ENCODE results near the gene GALE.

GALE gene

DNA sequence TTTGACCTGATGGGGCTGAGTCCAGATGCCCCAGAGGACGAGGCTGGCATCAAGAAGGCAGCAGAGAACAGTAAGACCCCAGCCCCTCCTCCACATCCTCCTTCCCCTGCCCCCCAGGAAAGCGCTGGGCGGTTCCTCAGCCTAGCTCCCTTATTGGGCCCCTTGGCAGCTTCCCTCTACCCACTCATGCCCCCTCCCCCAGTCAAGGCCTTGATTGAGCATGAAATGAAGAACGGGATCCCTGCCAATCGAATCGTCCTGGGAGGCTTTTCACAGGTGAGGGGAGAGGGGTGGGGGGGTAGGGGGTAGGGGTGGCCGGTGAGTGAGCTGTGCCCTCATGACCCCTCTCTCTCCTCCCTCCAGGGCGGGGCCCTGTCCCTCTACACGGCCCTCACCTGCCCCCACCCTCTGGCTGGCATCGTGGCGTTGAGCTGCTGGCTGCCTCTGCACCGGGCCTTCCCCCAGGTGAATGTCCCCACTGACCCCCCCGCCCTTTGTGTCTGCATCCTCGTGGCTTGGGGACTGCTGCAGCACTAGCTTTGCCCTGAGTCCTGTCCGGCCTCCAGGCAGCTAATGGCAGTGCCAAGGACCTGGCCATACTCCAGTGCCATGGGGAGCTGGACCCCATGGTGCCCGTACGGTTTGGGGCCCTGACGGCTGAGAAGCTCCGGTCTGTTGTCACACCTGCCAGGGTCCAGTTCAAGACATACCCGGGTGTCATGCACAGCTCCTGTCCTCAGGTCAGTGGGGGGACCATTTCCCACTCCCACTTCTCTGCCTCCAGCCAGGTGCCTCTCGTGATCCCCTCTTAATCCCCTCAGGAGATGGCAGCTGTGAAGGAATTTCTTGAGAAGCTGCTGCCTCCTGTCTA is 6.5 kb downstream of the GALE start:
- H3K4me3 ChIP-seq (ENCODE audit: low read depth, low read length): no peak overlapping the region
- no peaks in the 10 kb centered on the region for H3K27me3 ChIP-seq (replicated peaks)
- in situ Hi-C loops (cut with HindIII; ENCODE audit: low pct_ligation_motif_present, low sequenced_read_pairs): no loop called here
- H3K36me3 ChIP-seq (replicated peaks): peaks cover 48% of the 10 kb centered on the region
- no peak overlapping the region for H3K27ac ChIP-seq
- TF ChIP-seq, protein P1, sequence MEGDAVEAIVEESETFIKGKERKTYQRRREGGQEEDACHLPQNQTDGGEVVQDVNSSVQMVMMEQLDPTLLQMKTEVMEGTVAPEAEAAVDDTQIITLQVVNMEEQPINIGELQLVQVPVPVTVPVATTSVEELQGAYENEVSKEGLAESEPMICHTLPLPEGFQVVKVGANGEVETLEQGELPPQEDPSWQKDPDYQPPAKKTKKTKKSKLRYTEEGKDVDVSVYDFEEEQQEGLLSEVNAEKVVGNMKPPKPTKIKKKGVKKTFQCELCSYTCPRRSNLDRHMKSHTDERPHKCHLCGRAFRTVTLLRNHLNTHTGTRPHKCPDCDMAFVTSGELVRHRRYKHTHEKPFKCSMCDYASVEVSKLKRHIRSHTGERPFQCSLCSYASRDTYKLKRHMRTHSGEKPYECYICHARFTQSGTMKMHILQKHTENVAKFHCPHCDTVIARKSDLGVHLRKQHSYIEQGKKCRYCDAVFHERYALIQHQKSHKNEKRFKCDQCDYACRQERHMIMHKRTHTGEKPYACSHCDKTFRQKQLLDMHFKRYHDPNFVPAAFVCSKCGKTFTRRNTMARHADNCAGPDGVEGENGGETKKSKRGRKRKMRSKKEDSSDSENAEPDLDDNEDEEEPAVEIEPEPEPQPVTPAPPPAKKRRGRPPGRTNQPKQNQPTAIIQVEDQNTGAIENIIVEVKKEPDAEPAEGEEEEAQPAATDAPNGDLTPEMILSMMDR (IDR thresholded peaks at IDR 0.05; ENCODE audit: low read depth, low read length, missing control alignments): no peak
- DNase-seq: no peak

DNA sequence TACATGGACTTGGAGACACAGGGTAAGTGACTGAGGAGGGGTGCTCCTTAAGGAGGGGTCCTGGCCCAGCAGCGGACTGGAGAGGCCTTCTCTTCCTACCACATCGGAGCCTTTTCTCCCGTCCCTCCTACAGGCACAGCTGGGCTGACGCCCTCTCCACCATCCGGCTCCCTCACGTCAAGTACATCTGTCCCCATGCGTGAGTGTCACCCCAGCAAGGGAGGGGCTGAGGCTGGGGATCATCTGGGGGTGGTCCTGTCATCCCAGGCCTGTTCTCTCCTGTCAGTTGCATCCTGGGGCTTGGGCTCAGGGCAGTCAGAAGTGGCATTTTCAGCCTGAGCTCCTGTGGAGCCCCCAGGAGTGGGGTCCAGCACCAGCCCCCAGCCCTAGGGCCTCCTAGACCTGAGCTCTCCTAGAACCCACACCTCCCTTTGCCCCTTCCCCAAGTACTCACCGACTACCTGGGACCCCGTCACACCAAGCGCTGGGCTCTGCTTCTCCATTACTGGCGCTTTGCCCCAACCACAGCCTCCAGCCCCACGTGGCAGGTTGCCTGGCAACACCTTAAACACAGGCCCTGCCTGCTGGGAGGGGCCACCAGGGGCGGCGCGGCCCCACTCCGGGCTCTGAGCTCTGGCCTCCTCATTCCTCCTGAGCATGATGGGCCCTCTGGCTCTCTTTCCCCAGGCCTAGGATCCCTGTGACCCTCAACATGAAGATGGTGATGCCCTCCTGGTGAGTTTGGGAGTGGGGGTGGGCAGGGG is 7.4 kb downstream of the GALE start:
- H3K27me3 ChIP-seq (replicated peaks): no peaks in the 10 kb centered on the region
- H3K36me3 ChIP-seq (replicated peaks): peaks cover 47% of the 10 kb centered on the region
- no peak overlapping the region for H3K4me3 ChIP-seq (ENCODE audit: low read depth, low read length)
- TF ChIP-seq, protein P1 (IDR thresholded peaks at IDR 0.05; ENCODE audit: low read depth, low read length, missing control alignments): no peak
- H3K27ac ChIP-seq: no peak overlapping the region
- in situ Hi-C loops (cut with HindIII; ENCODE audit: low pct_ligation_motif_present, low sequenced_read_pairs): no loop called here
- DNase-seq: no peak

DNA sequence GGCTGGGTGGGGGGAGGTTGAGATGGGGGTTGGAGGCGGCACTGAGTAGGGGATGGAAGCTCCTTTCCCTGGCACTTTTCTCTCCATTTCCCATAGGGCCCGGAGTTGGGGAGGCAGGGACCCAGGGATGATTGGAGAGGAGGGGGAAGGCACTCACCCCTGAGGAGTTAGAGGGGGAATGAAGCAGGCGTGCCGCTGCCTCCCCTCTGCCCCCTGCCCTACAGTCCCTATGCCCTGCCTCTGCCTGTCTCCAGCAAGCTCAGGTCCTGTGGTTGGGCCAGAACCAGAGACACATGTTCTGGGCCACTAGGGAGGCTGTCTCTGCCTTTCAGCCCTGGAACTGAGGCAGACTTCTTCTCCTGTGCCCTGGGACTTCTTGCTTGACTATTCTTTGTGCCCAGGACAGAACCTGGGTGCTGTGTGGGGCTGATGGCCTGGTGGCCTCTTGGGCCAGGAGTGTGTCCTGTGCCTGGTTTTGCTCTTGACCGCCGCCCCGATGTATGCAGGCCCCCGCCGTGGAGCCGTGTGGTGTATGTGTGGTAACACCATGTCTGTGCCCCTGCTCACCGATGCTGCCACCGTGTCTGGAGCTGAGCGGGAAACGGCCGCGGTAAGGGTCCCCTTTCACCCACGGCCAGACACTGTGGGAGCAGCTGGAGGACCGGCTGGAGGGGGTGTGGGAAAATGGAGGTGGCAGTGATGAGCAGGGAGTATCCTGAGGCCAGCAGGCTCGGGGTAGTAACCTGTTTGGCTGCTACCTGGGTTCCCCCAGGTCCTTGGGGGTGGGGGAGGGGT is 8.2 kb downstream of the GALE start:
- DNase-seq: no peak
- TF ChIP-seq, protein P1 (IDR thresholded peaks at IDR 0.05; ENCODE audit: low read depth, low read length, missing control alignments): no peak
- peaks cover 43% of the 10 kb centered on the region for H3K36me3 ChIP-seq (replicated peaks)

DNA sequence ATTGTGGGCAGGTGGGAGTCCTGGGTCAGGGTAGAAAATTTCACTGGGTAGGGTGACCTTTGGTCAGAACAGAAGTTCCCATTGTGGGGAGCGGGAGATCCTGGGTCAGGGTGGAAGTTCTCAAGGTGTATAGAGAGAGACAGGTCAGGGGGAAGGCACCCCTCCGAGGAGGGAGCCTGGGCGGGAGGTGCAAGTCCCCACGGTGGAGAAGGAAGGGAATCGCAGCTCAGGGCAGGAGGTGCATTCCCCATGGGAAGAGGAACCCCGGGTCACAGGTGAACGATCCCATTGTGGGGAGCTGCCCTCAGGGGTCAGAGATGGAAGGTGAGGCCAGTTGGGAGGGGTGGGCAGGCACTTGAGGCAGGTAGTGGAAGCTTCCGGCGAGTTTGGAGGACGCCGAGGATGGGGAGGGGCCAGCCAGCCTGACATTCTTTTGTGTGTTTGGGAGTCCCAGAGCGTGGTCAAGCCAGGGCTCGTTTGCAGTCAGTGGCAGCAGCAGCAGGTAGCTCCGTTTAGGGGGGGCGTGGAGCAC is 9.0 kb downstream of the GALE start:
- H3K27me3 ChIP-seq (replicated peaks): no peaks in the 10 kb centered on the region
- H3K4me3 ChIP-seq (ENCODE audit: low read depth, low read length): peak overlapping the region; percentile 88
- H3K27ac ChIP-seq: peak overlapping the region; percentile 35
- no peak for DNase-seq
- in situ Hi-C loops (cut with HindIII; ENCODE audit: low pct_ligation_motif_present, low sequenced_read_pairs): no loop called here
- H3K36me3 ChIP-seq (replicated peaks): peaks cover 39% of the 10 kb centered on the region
- TF ChIP-seq, protein P1 (IDR thresholded peaks at IDR 0.05; ENCODE audit: low read depth, low read length, missing control alignments): no peak

More for the DNA sequence above, 8.2 kb downstream of the GALE start:
- peak overlapping the region; percentile 88 for H3K4me3 ChIP-seq (ENCODE audit: low read depth, low read length)
- in situ Hi-C loops (cut with HindIII; ENCODE audit: low pct_ligation_motif_present, low sequenced_read_pairs): no loop called here
- no peaks in the 10 kb centered on the region for H3K27me3 ChIP-seq (replicated peaks)
- no peak overlapping the region for H3K27ac ChIP-seq

DNA sequence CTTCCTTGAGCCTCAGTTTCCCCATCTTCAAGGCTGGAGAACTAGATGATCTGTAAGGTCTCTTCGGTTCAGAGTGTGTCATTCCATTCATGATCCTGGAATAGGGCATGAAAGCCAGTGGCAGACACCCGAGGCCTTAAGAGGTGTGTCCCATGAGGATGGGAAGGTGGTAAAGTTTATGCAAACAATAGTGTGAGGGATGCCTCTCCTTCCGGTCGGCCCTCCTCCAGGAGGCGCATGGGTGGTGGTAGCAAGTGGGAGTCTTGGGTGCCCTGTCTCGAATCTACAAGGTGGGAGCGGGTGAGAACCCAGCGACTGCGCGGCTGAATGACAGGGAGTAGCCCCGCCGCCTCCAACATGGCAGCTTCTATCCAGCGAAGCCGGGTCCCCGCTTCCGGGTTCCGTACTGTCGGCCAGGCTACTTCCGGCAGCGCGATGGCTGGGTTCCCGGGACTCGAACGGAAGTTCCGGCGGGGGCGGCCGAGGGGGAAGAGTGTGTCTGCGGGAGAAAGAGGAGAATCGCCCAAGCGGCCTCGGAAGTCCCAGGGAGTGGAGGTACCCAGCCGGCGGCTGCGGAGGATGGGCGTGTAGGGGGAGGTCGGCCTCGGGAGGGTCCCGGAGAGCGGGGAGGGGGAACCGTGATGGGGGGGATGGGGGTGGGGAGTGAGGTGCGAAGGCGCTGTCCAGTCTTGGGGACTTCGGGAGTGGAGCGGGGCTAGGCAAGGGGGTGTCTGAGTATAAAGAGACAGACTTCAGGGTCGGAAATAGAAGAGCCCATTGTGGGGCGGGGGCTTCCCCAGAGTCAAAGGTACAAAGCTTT is 9.6 kb downstream of the GALE start, which contains the start of gene LYPLA2:
TSS of gene LYPLA2 (plus strand) at position 450 of the 820 bp plus-strand sequence. CDS start 1,538 bp downstream, outside the sequence.
- Histone ChIP-seq H3K27me3 (replicated peaks) (no peaks in the 10 kb centered on the region), H3K4me3 (ENCODE audit: low read depth, low read length) (peak within 1 kb of the TSS; percentile 88), H3K27ac (peak within 1 kb of the TSS; percentile 65), H3K36me3 (replicated peaks) (peaks cover 39% of the 10 kb centered on the region)
- in situ Hi-C loops (cut with HindIII; ENCODE audit: low pct_ligation_motif_present, low sequenced_read_pairs): no loop called here
- TF ChIP-seq, protein P1 (IDR thresholded peaks at IDR 0.05; ENCODE audit: low read depth, low read length, missing control alignments): no peak
- DNase-seq: peak; percentile 88
